ENCODE measurements around the gene CLCN7.

DNA sequence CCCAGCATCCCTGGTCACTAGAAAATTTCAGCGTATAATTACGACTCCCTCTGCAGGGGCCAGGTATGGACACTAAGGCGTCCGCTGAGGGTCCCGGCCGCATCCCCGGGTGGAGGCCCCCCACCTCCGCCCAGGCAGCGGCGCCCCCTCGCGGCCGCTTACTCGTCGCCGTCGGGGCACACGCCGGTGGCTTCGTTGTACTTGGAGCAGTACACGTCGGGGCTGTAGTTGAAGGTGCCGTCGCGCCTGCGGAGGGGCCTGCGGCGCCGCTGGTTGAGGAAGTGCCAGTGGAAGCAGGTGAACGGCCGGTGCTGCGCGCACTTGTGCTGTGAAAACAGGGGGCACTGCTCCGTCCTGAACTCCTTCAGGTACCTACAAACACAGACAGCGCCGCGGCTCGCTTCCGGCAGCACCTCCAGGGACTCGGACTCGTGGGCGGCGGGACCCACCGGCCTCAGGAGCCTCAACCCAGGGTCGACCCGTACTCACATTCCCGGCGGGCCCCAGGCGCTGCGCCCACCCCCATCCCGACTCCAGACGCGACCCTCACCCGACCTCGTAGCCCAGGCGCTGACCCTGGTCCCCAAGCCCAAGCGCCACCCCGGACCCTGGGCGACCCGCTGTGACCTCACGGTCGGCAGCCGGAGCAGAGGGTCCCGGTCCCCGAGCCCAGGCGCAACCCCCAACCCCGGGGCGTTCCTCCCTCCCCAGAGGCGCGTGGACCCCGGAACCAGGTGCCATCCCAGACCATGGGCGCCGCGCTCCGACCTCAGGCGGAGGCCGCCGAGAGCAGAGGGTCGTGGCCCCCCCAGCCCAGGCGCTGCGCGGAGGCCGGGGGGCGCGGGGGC lies 60.9 kb downstream of the CLCN7 start:
- no peak for TF ChIP-seq POLR2A (IDR thresholded peaks at IDR 0.05)
- TF ChIP-seq, protein P1, sequence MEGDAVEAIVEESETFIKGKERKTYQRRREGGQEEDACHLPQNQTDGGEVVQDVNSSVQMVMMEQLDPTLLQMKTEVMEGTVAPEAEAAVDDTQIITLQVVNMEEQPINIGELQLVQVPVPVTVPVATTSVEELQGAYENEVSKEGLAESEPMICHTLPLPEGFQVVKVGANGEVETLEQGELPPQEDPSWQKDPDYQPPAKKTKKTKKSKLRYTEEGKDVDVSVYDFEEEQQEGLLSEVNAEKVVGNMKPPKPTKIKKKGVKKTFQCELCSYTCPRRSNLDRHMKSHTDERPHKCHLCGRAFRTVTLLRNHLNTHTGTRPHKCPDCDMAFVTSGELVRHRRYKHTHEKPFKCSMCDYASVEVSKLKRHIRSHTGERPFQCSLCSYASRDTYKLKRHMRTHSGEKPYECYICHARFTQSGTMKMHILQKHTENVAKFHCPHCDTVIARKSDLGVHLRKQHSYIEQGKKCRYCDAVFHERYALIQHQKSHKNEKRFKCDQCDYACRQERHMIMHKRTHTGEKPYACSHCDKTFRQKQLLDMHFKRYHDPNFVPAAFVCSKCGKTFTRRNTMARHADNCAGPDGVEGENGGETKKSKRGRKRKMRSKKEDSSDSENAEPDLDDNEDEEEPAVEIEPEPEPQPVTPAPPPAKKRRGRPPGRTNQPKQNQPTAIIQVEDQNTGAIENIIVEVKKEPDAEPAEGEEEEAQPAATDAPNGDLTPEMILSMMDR (IDR thresholded peaks at IDR 0.05): peak in 2 of 3 experiments; percentile 23 to 29
